PFSK-1 (cell line): ENCODE results near the gene TMEM138.

ENCODE experiments used
- FOXP2 ChIP-seq: optimal IDR thresholded peaks from 2 replicates; pipeline ENCODE3; 2011; ENCODE audit warnings: borderline replicate concordance, control low read depth, inconsistent platforms; ENCODE audit not compliant: insufficient read depth; ENCODE audit errors: extremely low read length, extremely low read depth
- POLR2AphosphoS5 ChIP-seq: IDR thresholded peaks from 2 replicates; pipeline ENCODE4 v1.6.1; 2012; ENCODE audit warnings: low read depth, mild to moderate bottlenecking, control low read depth, low read length, moderate library complexity
- REST ChIP-seq, 2 experiments: IDR thresholded peaks; 2 replicates each; pipeline versions ENCODE4 v1.6.1 to v1.8.0; 2011 to 2012; ENCODE audit warnings: low read depth in 2 of 2, low read length in 2 of 2, control low read depth in 1 of 2, inconsistent platforms in 1 of 2, mild to moderate bottlenecking in 1 of 2, moderate library complexity in 1 of 2; ENCODE audit not compliant: insufficient read depth in 1 of 2
- SIN3A ChIP-seq: IDR thresholded peaks from 2 replicates; pipeline ENCODE4 v1.6.1; 2012; ENCODE audit warnings: mild to moderate bottlenecking, low read length, moderate library complexity, borderline replicate concordance; ENCODE audit not compliant: insufficient read depth
- TAF1 ChIP-seq: IDR thresholded peaks from 2 replicates; pipeline ENCODE4 v1.6.1; 2012; ENCODE audit warnings: low read length, control low read depth, borderline replicate concordance; ENCODE audit not compliant: insufficient read depth

TMEM138 gene

GRCh38 chr11:61332797-61333549 lies 29.2 kb upstream of the TMEM138 start, which contains the start of the genes DDB1 and TKFC:
TSS of gene DDB1 (minus strand) at chr11:61333105. CDS start at chr11:61332968, 137 bp downstream.
TSS of gene TKFC (plus strand) at chr11:61333228. CDS start at chr11:61334729, 1,501 bp downstream.
- TF ChIP-seq REST (IDR thresholded peaks at IDR 0.05; ENCODE audit: insufficient read depth in 1 of 2, low read depth in 2 of 2, low read length in 2 of 2) (peak; percentile 51 to 61; a peak in 1 of 4 replicates), TAF1 (peak; percentile 93), POLR2AphosphoS5 (peak; percentile 99), SIN3A (peak; percentile 94; the same call in 1 of the 2 replicates), FOXP2 (peak; percentile 56)

GRCh38 chr11:61333550-61334433 lies 28.4 kb upstream of the TMEM138 start:
- TF ChIP-seq POLR2AphosphoS5 = no peak
- TF ChIP-seq TAF1 = no peak
- TF ChIP-seq REST (IDR thresholded peaks at IDR 0.05; ENCODE audit: insufficient read depth in 1 of 2, low read depth in 2 of 2, low read length in 2 of 2) = no peak
- no peak for TF ChIP-seq FOXP2
- no peak for TF ChIP-seq SIN3A

- TF ChIP-seq POLR2AphosphoS5 (no peak), FOXP2 (no peak), TAF1 (no peak), REST (IDR thresholded peaks at IDR 0.05; ENCODE audit: insufficient read depth in 1 of 2, low read depth in 2 of 2, low read length in 2 of 2) (no peak), SIN3A (no peak)
Observed at GRCh38 chr11:61334434-61335354, 27.5 kb upstream of the TMEM138 start.

- TF ChIP-seq TAF1 (no peak), FOXP2 (no peak), SIN3A (no peak), REST (IDR thresholded peaks at IDR 0.05; ENCODE audit: insufficient read depth in 1 of 2, low read depth in 2 of 2, low read length in 2 of 2) (no peak), POLR2AphosphoS5 (no peak)
Observed at GRCh38 chr11:61335355-61335710, 26.8 kb upstream of the TMEM138 start.
